Embryonic facial prominence (tissue), 1 donor: ENCODE measurements around the gene PPP4C.

ENCODE experiments used
- DNase-seq: peaks from one replicate; pipeline ENCODE4 v3.0.0-alpha.2; 2016; ENCODE audit errors: extremely low spot score

Gene PPP4C

GRCh38 chr16:30054959-30055553 lies 20.7 kb upstream of the PPP4C start:
- DNase-seq: no peak

GRCh38 chr16:30060346-30060745 lies 15.4 kb upstream of the PPP4C start:
- no peak for DNase-seq

GRCh38 chr16:30060836-30061554 lies 14.8 kb upstream of the PPP4C start:
- no peak for DNase-seq

- DNase-seq: no peak
These were observed 12.4 kb upstream of the PPP4C start for GRCh38 chr16:30063278-30063892.

GRCh38 chr16:30063893-30064728 lies 11.7 kb upstream of the PPP4C start:
- no peak for DNase-seq

- DNase-seq: no peak
These were observed 11.1 kb upstream of the PPP4C start for GRCh38 chr16:30064729-30065101.

GRCh38 chr16:30065102-30065942 lies 10.5 kb upstream of the PPP4C start, which contains the start of gene ALDOA:
Gene ALDOA (plus strand): TSS chr16:30065760. CDS start chr16:30066898, 1,138 bp downstream.
- peak; percentile 93 for DNase-seq

- DNase-seq: no peak
These were observed 9.6 kb upstream of the PPP4C start for GRCh38 chr16:30065943-30066760.

GRCh38 chr16:30066761-30067583 lies 8.8 kb upstream of the PPP4C start:
- no peak for DNase-seq

- DNase-seq: no peak
These were observed 8.2 kb upstream of the PPP4C start for GRCh38 chr16:30067584-30067916.

GRCh38 chr16:30068333-30068732 lies 7.5 kb upstream of the PPP4C start:
- DNase-seq: no peak

- DNase-seq: no peak
These were observed 6.8 kb upstream of the PPP4C start for GRCh38 chr16:30068750-30069610.

GRCh38 chr16:30069611-30070462 lies 6.0 kb upstream of the PPP4C start:
- DNase-seq: no peak

GRCh38 chr16:30070490-30070889 lies 5.3 kb upstream of the PPP4C start:
- no peak for DNase-seq

- no peak for DNase-seq
These were observed 540 bp downstream of the PPP4C start for GRCh38 chr16:30076276-30076791.

GRCh38 chr16:30077656-30078055 lies 1.9 kb downstream of the PPP4C start:
- DNase-seq: no peak

- DNase-seq: no peak
These were observed 3.0 kb downstream of the PPP4C start for GRCh38 chr16:30078744-30079143.

- no peak for DNase-seq
These were observed 3.7 kb downstream of the PPP4C start for GRCh38 chr16:30079480-30079879.
